GM10847 (cell line): ENCODE results near the gene VMAC.

Source experiments
- POLR2A ChIP-seq: IDR thresholded peaks from 2 replicates; pipeline ENCODE4 v1.6.1; 2011; ENCODE audit not compliant: insufficient read length; ENCODE audit errors: extremely low read depth

Gene VMAC

DNA sequence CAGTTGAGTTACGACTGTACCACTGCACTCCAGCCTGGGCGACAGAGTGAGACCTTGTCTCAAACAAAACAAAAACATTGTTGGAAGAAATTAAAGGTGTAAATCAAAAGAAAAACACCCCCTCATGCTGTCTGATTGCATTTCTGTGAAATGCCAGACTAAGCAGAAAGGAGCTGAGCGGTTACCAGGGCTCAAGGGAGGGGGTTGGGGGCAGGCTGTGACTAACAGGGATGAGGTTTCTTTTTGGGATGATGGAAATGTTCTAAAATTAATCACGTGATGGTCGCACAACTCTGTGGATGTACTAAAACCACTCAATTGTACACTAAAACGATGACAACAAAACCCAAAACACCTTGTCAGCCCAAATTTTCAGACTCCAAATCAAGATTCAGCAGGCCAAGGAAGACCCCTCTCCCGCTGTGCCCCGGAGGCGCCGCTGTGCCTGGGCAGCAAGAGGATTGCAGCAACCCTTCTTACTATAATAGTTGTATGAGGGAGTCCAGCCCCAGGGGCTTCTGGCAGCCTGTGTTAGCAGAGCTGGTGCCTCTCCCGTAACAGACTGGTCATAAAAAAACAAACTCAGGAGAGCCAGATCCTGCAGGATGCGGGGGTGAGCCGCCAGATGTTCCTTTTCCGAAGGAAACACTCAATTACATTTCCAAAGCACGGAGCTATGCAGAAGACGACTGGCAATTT, 30.3 kb downstream of the VMAC start:
- TF ChIP-seq POLR2A = no peak

DNA sequence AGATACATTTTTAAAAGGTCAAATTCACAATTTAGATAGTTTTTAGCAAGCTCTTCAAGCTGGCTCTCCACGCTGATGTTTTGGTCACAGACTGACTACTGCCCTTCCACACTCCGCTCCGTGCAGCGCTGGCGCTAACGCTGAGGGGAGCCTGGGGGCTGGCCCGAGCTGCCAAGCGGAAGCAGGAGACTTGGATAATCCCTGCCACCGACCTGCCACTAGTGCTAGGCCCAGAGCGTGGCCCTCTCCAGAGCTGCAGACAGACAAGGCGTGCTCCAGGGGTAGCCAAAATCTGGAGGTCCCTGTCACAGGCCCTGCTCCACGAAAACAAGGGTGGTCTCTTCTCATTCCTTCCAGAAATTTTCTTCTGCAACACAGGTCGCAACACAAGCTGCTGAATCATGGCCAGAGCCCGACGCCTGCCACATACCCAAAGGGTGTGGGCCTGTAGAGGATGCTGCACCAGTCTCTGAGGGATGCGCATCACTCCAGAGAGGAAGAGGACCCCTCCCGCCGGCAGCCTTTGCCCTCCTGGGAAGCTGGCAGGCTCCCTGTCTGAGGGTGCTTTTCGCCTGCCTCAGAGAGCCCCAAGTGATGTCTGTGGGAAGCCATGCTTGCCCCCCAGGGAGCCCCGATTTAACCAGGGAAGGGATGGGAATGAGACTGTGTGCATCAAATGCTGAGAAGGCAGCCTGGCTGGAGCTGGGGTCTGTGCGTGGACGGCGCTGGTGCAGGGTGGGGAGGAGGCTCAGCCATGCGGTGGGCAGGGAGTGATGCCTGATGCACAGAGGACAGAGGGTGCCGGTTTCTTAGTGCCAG, 31.0 kb downstream of the VMAC start:
- no peak for TF ChIP-seq POLR2A

- no peak for TF ChIP-seq POLR2A
These were observed 31.6 kb downstream of the VMAC start for GRCh38 chr19:5936292-5936592.

- no peak for TF ChIP-seq POLR2A
These were observed 32.9 kb downstream of the VMAC start for GRCh38 chr19:5937550-5937949.

- no peak for TF ChIP-seq POLR2A
These were observed 35.9 kb downstream of the VMAC start for GRCh38 chr19:5940260-5941208.

GRCh38 chr19:5941673-5942072, 37.0 kb downstream of the VMAC start:
- no peak for TF ChIP-seq POLR2A

- no peak for TF ChIP-seq POLR2A
These were observed 38.4 kb downstream of the VMAC start for GRCh38 chr19:5943045-5943444.

GRCh38 chr19:5943623-5944022, 39.0 kb downstream of the VMAC start:
- no peak for TF ChIP-seq POLR2A

- no peak for TF ChIP-seq POLR2A
These were observed 42.8 kb downstream of the VMAC start for GRCh38 chr19:5947435-5947834.

- no peak for TF ChIP-seq POLR2A
These were observed 44.3 kb downstream of the VMAC start for GRCh38 chr19:5948752-5949564.

DNA sequence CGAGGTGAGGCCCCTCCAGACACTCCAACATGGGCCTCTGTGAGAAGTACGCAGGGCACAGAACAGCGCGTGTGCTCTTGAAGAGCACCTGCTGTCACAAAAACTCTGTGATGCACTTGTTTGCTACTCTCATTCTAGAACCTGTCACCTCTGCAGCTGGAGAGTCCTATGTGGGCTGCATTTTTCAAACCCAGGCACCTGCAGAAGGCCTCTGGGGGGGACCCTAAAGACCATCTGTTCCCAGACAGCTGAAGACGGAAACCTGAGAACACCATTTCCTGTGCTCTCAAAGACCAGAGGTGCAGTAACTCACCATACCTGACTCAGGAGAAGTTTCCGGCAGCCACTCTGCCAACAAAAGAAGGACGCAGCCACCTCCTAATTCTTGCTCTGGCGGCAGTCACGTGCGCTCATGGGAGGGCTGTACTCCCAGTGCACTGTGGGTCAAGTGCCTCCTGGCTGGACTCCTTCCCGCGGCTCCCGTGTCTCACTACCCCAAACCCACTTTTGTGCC, 45.2 kb downstream of the VMAC start:
- TF ChIP-seq POLR2A = no peak

GRCh38 chr19:5950741-5951140, 46.1 kb downstream of the VMAC start:
- no peak for TF ChIP-seq POLR2A

DNA sequence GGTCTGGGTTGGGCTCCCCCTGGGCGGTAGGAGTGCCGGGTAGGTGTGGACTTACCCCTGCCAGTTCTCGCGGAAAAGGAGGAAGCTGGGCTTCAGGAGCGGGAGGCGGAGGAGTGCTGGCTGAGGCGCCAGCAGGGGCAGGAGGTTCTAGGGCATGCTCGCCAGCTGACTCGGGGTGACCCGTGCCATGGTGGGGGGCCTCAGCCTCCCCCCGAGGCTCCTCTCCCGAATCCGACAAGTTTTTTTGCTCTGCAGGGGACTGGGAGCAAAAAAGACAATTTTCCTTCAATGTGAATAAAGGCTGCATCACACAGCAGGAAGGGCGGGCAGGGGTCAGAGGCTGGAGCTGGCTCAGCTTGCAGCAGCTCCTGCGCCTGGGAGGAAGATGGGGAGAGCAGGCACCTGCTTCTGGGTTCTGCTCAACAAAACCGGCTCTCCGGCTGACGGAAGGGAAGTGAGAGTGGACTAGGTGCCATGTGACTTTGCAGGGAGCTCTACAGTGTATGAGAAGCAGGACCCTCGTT, 46.7 kb downstream of the VMAC start:
- TF ChIP-seq POLR2A = no peak

DNA sequence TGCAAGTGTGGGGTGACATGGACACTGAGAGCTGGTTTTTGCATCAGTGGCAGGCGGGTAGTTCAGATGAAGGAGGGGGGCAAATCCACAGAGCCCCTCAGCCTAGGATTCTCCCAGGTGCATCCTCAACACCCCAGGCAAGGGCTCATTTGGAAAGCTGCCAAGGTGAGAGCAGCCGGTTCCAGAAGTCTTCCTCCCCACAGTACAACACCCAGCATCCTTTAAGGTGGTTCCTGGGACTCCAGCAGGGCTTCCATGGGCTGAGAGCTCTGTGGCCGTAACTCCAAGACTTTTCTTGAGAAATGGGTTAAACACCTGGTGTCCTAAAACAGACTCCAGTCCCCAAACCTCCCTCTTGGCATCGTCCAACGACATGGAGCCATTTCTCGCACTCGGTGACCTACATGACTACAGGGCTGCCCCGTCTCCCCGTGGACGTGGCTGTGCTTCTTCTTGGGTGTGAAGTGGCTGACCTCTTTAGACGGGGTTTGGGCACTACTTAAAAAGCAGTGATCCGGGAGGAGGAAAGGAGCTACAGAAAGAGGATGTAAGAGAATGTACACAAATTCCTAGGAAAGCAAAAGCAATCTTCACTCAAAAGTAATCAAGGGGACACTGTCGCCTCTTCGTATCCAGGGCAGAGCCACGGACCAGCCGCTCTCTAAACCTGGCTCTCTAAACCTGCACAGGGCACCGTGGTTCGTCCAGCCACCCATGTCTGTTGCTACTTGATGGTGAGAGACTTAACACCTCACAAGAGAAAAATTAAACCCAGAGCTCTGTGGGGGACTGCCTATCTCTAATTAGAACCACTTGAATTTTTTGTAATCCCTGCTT, 47.7 kb downstream of the VMAC start:
- no peak for TF ChIP-seq POLR2A

GRCh38 chr19:5953030-5953589, 48.4 kb downstream of the VMAC start:
- TF ChIP-seq POLR2A = no peak
